T-helper 17 cell (primary cell): ENCODE data around the gene KIF18B. TPM values are rescaled to one million over a fixed set of nuclear protein-coding genes. Genes with fewer than 3 reads are reported as not detected.

Experiments
- ATAC-seq: fragments of 150-1000 bp; cut with Tn5 transposase; 2 replicates; pipeline ENCODE4 v1.10.0; 2021; ENCODE audit warnings: mild to moderate bottlenecking, moderate library complexity
- DNase-seq, 3 donors: peaks; one replicate each; pipeline versions ENCODE4 v3.0.0 to v3.0.0-alpha.2; 2020 to 2021
- H3K9me3 ChIP-seq: one replicate; pipeline ENCODE4 v1.7.0; 2013; ENCODE audit warnings: low read length, mild to moderate bottlenecking; ENCODE audit not compliant: control insufficient read depth, poor library complexity, severe bottlenecking
- H3K27ac Mint-ChIP-seq: one replicate; pipeline ENCODE4 v1.8.0; 2022; ENCODE audit warnings: mild to moderate bottlenecking, moderate library complexity, mixed read lengths
- H3K27me3 Mint-ChIP-seq: one replicate; pipeline ENCODE4 v1.8.0; 2022; ENCODE audit warnings: mixed read lengths
- H3K36me3 Mint-ChIP-seq: one replicate; pipeline ENCODE4 v1.8.0; 2022; ENCODE audit warnings: low read depth, mixed read lengths
- H3K4me1 Mint-ChIP-seq: one replicate; pipeline ENCODE4 v1.8.0; 2022; ENCODE audit warnings: mild to moderate bottlenecking, mixed read lengths
- H3K4me3 Mint-ChIP-seq: one replicate; pipeline ENCODE4 v1.8.0; 2022; ENCODE audit warnings: mild to moderate bottlenecking, moderate library complexity, mixed read lengths
- total RNA-seq, 4 donors: library from RNA in 2 of 4; stranded (reverse) in 2 of 4; gene quantifications; one replicate each; pipeline ENCODE4 v1.2.3 and lab custom pipeline; 2022 to 2026

KIF18B gene
- total RNA-seq, 2 donors from 2014 or later: 0.08 TPM; not detected in 1

DNA sequence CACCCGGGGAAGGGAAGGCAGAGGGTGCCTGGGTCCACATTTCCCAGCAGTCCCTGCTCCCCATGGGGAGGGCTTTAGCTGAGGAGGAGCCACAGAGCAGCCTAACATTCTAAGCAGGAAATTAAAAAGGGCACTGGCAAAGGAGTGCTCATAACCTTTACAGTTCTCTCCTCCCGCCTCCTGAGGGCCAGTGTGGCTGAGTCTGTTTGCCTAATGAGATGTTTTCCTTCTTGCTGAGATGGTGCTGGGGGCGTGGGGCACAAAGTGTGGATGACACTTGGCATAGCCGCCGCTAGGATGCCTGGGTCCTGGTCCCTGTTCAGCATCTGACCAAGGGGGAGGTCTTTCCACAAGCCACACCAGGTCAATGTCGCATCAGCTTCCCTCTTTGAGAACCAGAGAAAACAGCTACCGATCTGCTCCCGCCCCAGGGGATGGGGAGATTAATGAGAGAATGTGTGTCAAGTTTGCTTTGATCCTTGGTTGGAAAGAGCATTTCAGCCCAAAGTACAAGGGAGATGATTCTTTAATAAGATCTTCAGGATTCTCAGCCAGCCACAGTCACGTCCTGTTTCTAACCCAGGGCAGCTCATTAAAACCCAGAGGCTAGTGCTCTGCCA lies 5.8 kb downstream of the KIF18B start:
- peaks cover 6% of the 10 kb centered on the region for H3K4me1 Mint-ChIP-seq
- H3K27ac Mint-ChIP-seq: peak overlapping the region; percentile 29
- H3K9me3 ChIP-seq: no peaks in the 10 kb centered on the region
- H3K4me3 Mint-ChIP-seq: no peak overlapping the region
- no peak for ATAC-seq
- no peak for DNase-seq
- H3K27me3 Mint-ChIP-seq: peaks cover 6% of the 10 kb centered on the region
- H3K36me3 Mint-ChIP-seq: no peaks in the 10 kb centered on the region

DNA sequence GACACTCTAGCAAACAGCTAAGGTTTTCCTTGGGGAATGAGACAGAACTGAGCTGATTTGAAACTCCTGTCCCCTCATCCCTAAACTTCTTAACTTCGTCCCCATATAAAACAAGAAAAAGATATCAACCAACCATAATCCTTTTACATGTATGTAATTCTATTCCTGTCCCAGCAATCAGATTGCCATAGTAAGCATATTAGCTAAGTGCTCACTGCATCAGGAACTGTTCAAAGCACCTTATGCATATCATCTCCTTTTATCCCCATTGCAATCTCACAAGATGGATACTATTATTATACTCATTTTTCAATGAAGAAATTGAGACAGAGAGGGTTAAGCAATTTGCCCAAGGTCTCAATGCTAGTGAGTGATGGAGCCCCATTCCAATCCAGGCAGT lies 6.8 kb downstream of the KIF18B start:
- ATAC-seq (no peak), DNase-seq (no peak)
- H3K27ac Mint-ChIP-seq: no peak overlapping the region
- H3K9me3 ChIP-seq: no peaks in the 10 kb centered on the region
- no peaks in the 10 kb centered on the region for H3K27me3 Mint-ChIP-seq
- H3K36me3 Mint-ChIP-seq: no peaks in the 10 kb centered on the region
- no peak overlapping the region for H3K4me3 Mint-ChIP-seq
- peaks cover 6% of the 10 kb centered on the region for H3K4me1 Mint-ChIP-seq

DNA sequence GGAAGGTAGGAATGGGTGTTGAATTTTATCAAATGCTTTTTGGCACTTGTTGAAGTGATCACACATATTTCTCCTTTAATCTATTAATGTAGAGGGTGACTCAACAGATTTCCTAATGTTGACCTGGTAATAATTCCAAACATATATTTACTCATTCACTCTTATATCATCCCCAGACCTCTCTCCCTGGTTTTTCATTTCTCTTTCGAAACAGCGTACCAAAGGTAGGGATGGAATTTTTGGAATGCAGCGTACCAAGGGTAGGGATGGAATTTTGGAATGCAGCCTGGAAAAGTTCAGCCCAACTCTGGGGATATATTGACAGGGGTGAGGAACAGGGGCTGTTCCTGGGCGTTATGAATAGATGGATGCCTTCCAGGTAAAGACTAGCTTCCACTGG lies 7.3 kb downstream of the KIF18B start:
- Mint-ChIP-seq H3K27ac (no peak overlapping the region), H3K27me3 (no peaks in the 10 kb centered on the region), H3K36me3 (no peaks in the 10 kb centered on the region), H3K4me3 (no peak overlapping the region), H3K4me1 (peaks cover 6% of the 10 kb centered on the region)
- H3K9me3 ChIP-seq: no peaks in the 10 kb centered on the region
- DNase-seq (no peak), ATAC-seq (no peak)

DNA sequence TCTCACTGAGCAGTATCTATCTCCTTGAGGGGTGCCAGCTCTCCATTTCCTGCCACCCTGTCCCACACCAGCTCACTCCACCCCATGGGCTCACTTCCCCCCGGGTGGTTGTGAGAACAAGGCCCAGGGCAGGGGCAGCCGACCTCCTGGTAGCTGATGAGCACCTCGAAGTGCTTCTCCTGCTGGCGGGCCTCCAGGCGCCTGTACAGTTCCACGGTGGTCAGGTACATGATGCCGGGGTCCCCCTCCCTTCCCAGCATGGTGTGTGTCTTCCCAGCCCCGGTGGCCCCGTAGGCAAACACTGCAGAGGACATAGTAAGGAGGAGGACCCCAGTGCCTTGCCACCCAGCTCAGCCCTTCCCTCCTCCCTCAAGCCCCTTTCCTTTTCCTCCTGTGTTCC lies 12.5 kb downstream of the KIF18B start:
- no peak for ATAC-seq
- Mint-ChIP-seq H3K4me3 (no peak overlapping the region), H3K27ac (no peak overlapping the region), H3K27me3 (no peaks in the 10 kb centered on the region), H3K4me1 (peaks cover 2% of the 10 kb centered on the region), H3K36me3 (no peaks in the 10 kb centered on the region)
- H3K9me3 ChIP-seq: no peaks in the 10 kb centered on the region
- no peak for DNase-seq

DNA sequence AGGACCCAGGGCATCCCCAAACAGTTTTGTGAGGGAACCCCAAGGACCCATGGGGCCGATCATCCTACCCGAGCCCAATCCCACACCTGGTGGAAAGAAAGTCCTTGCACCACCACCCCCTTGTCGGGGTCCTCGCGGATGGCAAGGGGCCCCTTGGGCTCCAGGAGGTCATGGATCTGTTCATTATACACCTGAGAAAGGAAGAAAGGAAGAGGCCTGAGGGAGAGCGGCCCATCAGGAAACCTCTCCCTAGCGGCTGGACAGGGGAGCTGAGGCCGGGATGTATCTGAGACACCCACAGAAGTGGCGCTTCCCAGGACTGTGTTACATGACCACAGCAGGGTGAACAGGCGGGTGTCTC lies 12.8 kb downstream of the KIF18B start:
- no peak overlapping the region for H3K4me3 Mint-ChIP-seq
- no peak overlapping the region for H3K27ac Mint-ChIP-seq
- ATAC-seq (no peak), DNase-seq (no peak)
- no peaks in the 10 kb centered on the region for H3K9me3 ChIP-seq
- H3K36me3 Mint-ChIP-seq: no peaks in the 10 kb centered on the region
- H3K27me3 Mint-ChIP-seq: no peaks in the 10 kb centered on the region
- peaks cover 2% of the 10 kb centered on the region for H3K4me1 Mint-ChIP-seq

DNA sequence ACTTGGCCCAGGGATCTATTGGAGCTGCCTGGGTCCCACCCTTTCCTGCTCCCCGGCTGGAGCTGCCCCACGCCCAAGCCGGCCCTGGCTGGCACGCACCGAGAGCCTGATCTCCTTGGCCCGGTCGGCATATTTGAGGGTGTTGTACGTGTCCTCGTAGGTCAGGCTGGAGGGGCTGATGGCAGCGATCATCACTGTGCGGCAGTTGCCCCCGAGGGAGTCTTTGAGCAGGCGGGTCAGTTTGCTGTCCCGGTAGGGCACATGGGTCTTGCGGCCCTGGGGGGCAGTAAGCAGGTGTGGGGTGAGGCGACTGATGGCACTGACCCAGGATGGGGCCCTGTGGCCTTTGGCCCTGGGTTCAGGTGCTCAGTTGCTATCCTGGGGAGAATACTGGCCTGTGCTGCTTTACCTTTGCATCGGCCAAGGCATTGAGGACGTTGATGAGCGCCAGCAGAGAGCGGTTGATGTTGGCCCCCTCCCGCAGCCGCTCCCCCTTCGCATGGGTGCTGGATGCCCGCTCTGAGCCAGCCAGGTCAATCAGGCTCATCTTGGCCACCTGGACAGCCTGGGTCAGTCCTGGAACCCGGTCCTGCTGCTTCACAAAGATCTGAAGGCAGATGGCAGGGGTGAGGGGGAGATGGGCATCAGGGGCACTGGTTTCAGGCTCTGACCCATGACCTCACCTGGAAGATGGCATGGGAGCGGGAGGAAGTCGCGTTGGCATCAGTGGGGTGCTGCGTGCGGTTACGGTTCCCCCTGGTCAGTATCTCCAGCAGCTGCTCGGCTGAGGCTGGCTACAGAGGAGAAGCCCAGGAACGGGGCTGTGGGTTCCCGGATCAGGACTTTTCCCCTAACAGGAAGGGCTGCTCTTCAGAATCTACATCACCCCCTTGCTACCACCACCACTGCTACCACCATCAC lies 13.5 kb downstream of the KIF18B start:
- Mint-ChIP-seq H3K4me1 (peaks cover 2% of the 10 kb centered on the region), H3K4me3 (no peak overlapping the region), H3K27me3 (no peaks in the 10 kb centered on the region), H3K27ac (no peak overlapping the region), H3K36me3 (no peaks in the 10 kb centered on the region)
- no peaks in the 10 kb centered on the region for H3K9me3 ChIP-seq
- no peak for ATAC-seq
- no peak for DNase-seq

DNA sequence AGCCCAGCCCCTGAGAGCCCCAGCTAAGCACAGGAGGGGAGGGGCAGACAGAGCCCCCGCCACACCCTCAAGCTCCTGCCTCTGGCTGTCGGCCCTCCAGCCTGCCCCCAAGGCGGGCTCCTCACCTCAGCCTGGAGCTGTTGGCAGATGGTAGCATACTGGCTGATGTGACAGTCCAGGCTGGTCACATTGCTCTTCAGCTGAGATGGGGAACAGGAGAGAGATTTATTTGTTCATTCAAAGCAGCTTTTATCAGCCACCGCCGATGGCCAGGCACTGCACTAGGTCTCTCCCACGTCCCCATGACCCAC lies 14.8 kb downstream of the KIF18B start:
- ATAC-seq (no peak), DNase-seq (no peak)
- H3K36me3 Mint-ChIP-seq: no peaks in the 10 kb centered on the region
- H3K27me3 Mint-ChIP-seq: no peaks in the 10 kb centered on the region
- H3K4me1 Mint-ChIP-seq: peaks cover 2% of the 10 kb centered on the region
- no peaks in the 10 kb centered on the region for H3K9me3 ChIP-seq
- no peak overlapping the region for H3K4me3 Mint-ChIP-seq
- H3K27ac Mint-ChIP-seq: no peak overlapping the region

DNA sequence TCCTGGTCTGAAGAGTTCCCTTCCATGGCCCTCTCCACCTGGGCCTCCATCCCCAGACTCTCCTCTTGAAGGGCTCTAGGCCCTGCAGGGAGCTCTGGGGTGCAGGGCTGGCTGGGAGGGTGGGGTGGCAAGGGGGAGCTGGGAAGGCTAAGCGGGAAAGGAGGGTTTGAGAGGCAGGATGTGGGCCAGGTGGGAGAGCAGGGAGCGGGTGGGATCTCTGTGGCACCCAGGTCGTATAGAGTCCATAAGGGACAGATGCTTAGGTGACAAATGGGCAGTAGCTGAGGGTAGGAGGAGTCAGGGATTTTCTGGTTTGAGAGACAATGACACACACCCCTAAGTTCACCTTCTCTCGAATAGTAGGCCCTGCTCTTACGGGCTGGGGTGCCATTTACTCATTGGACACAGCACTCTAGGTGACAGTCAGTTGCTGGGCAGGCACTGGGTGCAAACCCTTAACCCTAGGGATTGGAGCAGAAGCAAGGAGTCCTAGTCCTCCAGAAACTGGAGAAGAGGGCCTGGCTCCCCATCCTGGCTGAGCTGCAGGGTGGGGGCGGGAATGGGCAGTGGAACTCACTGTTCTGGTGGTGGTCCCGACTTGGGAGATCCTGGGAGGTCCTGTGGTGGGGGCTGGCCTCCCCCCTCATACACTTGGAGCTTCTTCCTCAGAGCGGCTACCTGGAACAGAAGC lies 15.3 kb downstream of the KIF18B start:
- H3K36me3 Mint-ChIP-seq: no peaks in the 10 kb centered on the region
- H3K27ac Mint-ChIP-seq: no peak overlapping the region
- H3K27me3 Mint-ChIP-seq: no peaks in the 10 kb centered on the region
- H3K4me1 Mint-ChIP-seq: peaks cover 2% of the 10 kb centered on the region
- no peak overlapping the region for H3K4me3 Mint-ChIP-seq
- DNase-seq (no peak), ATAC-seq (no peak)
- H3K9me3 ChIP-seq: no peaks in the 10 kb centered on the region

DNA sequence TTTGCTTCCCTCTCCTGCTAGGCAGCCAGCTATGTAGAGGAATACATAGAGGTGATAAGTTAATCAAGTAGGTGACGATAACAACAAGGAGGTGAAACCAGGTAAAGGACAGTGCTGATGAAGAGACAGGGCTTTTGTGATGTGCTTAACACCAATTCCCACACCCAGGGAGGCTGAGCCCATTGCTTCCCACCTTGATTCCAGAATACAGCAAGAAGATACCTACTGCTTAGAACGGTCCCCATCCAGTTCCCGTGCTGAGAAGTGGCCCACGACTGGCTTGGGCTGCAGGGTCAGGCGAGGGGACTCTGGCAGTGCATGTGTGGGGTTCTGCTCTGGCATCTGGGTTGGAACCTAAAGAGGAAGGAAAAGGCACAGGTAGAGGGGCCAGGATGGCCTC lies 16.2 kb downstream of the KIF18B start:
- no peaks in the 10 kb centered on the region for H3K27me3 Mint-ChIP-seq
- peaks cover 2% of the 10 kb centered on the region for H3K36me3 Mint-ChIP-seq
- H3K27ac Mint-ChIP-seq: no peak overlapping the region
- DNase-seq: no peak
- H3K4me1 Mint-ChIP-seq: no peaks in the 10 kb centered on the region
- ATAC-seq: no peak
- H3K9me3 ChIP-seq: no peaks in the 10 kb centered on the region
- H3K4me3 Mint-ChIP-seq: no peak overlapping the region

DNA sequence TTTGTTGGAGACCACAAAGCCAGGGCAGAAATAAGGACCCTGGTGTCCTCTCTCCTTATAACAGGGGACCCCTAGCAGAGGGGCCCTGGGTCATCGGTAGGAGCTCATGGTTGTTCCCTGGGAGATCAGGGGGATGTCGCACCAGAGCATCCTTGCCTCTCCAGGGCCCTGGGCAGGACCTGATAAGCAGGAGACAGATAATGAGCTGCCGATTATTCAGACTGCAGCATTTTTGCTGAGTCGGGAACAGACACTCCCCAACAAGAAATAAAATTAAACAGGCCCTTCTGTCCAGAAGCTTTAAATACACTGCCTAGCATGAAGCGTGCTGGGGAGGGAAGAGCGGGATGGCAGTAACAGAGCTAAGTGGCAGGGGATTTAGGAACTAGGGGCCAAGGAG lies 16.9 kb downstream of the KIF18B start:
- H3K36me3 Mint-ChIP-seq: peaks cover 2% of the 10 kb centered on the region
- no peak overlapping the region for H3K4me3 Mint-ChIP-seq
- no peak overlapping the region for H3K27ac Mint-ChIP-seq
- DNase-seq (no peak), ATAC-seq (no peak)
- no peaks in the 10 kb centered on the region for H3K4me1 Mint-ChIP-seq
- no peaks in the 10 kb centered on the region for H3K9me3 ChIP-seq
- no peaks in the 10 kb centered on the region for H3K27me3 Mint-ChIP-seq

DNA sequence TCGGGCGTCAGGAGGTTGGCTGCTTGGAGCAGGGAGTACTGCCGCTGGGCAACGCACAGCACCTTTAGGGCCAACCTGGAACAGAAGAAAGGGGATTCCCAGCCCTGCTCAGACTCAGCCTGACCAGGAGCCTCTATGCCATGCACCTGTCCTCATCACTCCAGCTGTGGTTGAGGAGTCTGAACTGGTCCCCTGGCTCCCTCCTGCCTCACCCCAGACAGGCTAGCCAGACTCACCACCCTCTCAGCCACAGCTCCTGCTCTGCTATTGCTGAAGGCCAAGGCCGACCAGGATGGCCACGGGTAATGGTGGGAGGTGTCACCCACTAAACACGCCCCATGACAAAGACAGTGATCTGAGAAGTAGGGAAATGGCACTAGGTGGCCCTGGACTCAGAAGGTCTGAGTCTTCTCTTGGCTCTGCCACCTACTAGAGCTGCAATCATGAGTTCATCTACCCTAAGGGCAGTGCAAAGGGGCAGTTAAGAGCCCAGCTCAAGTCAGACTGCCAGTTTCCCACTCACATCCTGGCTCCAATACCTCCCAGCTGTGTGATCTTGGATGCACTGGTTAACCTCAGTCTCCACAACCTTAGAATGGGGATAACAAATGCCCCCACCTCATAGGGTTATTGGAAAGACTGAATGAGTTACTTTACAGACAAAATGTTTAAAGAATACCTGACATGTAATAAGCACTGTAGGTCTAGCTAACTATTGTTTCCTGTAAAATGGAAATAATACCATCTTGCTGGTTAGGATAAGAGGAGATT lies 18.4 kb downstream of the KIF18B start:
- no peak for DNase-seq
- no peak overlapping the region for H3K4me3 Mint-ChIP-seq
- no peaks in the 10 kb centered on the region for H3K4me1 Mint-ChIP-seq
- H3K36me3 Mint-ChIP-seq: peaks cover 2% of the 10 kb centered on the region
- ATAC-seq: no peak
- no peaks in the 10 kb centered on the region for H3K9me3 ChIP-seq
- no peaks in the 10 kb centered on the region for H3K27me3 Mint-ChIP-seq
- H3K27ac Mint-ChIP-seq: no peak overlapping the region

DNA sequence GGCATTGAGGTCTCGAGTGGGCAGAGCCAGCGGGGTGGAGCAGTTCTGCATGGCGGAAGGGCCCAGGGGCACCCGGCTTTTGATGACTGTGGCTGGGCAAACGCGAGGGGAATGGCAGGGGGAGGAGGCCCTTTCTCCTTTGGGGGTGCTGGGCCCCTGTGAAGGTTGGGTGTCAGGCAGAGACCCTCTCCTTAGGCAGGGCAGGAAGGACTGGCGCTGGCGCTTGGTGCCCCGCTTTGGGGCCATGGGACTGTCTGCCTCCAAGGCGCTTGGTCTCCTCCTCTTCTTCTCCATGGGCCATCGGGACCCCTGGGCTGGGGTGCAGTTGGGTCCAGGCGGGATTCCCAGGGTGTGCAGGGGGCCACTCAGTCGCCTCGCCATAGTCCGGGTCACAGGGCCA lies 19.4 kb downstream of the KIF18B start:
- Mint-ChIP-seq H3K27ac (no peak overlapping the region), H3K4me1 (no peaks in the 10 kb centered on the region), H3K27me3 (no peaks in the 10 kb centered on the region), H3K4me3 (no peak overlapping the region), H3K36me3 (peaks cover 2% of the 10 kb centered on the region)
- no peaks in the 10 kb centered on the region for H3K9me3 ChIP-seq
- ATAC-seq (no peak), DNase-seq (no peak)

DNA sequence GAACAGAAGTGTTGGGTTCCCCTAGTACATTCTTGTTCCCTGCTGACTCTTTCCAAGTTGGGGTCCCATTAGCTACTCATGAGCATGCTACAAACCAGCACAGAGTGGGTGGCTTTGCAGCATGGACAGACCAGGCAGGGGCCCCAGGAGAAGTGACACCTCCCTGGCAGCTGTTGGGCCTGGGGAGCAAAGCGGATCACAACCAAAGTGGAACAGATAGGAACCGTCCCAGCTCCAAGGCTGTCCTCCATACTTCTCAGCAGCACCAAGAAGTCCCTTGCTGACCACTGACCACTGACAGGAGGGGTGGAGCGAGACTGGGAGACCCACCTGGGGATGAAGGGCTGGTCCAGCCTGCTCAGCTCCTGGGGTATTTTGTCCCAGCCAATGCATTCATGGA lies 19.9 kb downstream of the KIF18B start:
- DNase-seq: no peak
- H3K27me3 Mint-ChIP-seq: peaks cover 4% of the 10 kb centered on the region
- H3K27ac Mint-ChIP-seq: no peak overlapping the region
- H3K4me3 Mint-ChIP-seq: no peak overlapping the region
- no peaks in the 10 kb centered on the region for H3K9me3 ChIP-seq
- H3K36me3 Mint-ChIP-seq: peaks cover 2% of the 10 kb centered on the region
- H3K4me1 Mint-ChIP-seq: no peaks in the 10 kb centered on the region
- no peak for ATAC-seq
